ENCODE results near the gene SLC16A3.
A peak's percentile ranks its signal among the peaks of the same experiment; 100 is the strongest.

The SLC16A3 gene

GRCh38 chr17:82240506-82241182 lies 11.8 kb downstream of the SLC16A3 start:
- Histone ChIP-seq H3K9me3 (no peaks in the 10 kb centered on the region), H3K4me1 (peaks cover 61% of the 10 kb centered on the region), H3K27me3 (no peaks in the 10 kb centered on the region), H3K36me3 (peaks cover 55% of the 10 kb centered on the region), H3K4me3 (ENCODE audit: low read depth, low read length) (no peak overlapping the region)
- DNase-seq: peak; percentile 30
- TF ChIP-seq CTCF (IDR thresholded peaks at IDR 0.05; ENCODE audit: low read depth, low read length): no peak

- no peaks in the 10 kb centered on the region for H3K9me3 ChIP-seq
- H3K36me3 ChIP-seq: peaks cover 63% of the 10 kb centered on the region
- H3K4me3 ChIP-seq (ENCODE audit: low read depth, low read length): no peak overlapping the region
- peaks cover 60% of the 10 kb centered on the region for H3K4me1 ChIP-seq
- no peak for TF ChIP-seq CTCF (IDR thresholded peaks at IDR 0.05; ENCODE audit: low read depth, low read length)
- H3K27me3 ChIP-seq: no peaks in the 10 kb centered on the region
- peak; percentile 54 for DNase-seq
These were observed 12.5 kb downstream of the SLC16A3 start for GRCh38 chr17:82241183-82241925.

GRCh38 chr17:82241926-82242697 lies 13.3 kb downstream of the SLC16A3 start:
- peaks cover 70% of the 10 kb centered on the region for H3K36me3 ChIP-seq
- peak; percentile 73 for DNase-seq
- no peak for TF ChIP-seq CTCF (IDR thresholded peaks at IDR 0.05; ENCODE audit: low read depth, low read length)
- no peaks in the 10 kb centered on the region for H3K9me3 ChIP-seq
- H3K4me1 ChIP-seq: peaks cover 62% of the 10 kb centered on the region
- no peak overlapping the region for H3K4me3 ChIP-seq (ENCODE audit: low read depth, low read length)
- no peaks in the 10 kb centered on the region for H3K27me3 ChIP-seq

- peaks cover 75% of the 10 kb centered on the region for H3K36me3 ChIP-seq
These were observed 13.8 kb downstream of the SLC16A3 start for GRCh38 chr17:82242698-82242976.

GRCh38 chr17:82242977-82243647 lies 14.3 kb downstream of the SLC16A3 start:
- peaks cover 80% of the 10 kb centered on the region for H3K36me3 ChIP-seq
- peak; percentile 61 for DNase-seq
- peaks cover 72% of the 10 kb centered on the region for H3K4me1 ChIP-seq
- no peaks in the 10 kb centered on the region for H3K9me3 ChIP-seq
- TF ChIP-seq CTCF (IDR thresholded peaks at IDR 0.05; ENCODE audit: low read depth, low read length): no peak
- no peaks in the 10 kb centered on the region for H3K27me3 ChIP-seq
- no peak overlapping the region for H3K4me3 ChIP-seq (ENCODE audit: low read depth, low read length)

More at GRCh38 chr17:82242698-82242976, 13.8 kb downstream of the SLC16A3 start:
- peak; percentile 19 for DNase-seq
- TF ChIP-seq CTCF (IDR thresholded peaks at IDR 0.05; ENCODE audit: low read depth, low read length): no peak
- no peak overlapping the region for H3K4me3 ChIP-seq (ENCODE audit: low read depth, low read length)
- no peaks in the 10 kb centered on the region for H3K9me3 ChIP-seq
- no peaks in the 10 kb centered on the region for H3K27me3 ChIP-seq
- peaks cover 68% of the 10 kb centered on the region for H3K4me1 ChIP-seq
